Endometrial microvascular endothelial cells (primary cell): ENCODE measurements around the gene BACH2. TPM values are rescaled to one million over a fixed set of nuclear protein-coding genes. Genes with fewer than 3 reads are reported as not detected.
"Not testable (repeated sequence)": the region's sequence is repeated elsewhere in the genome, so short reads cannot be mapped to it uniquely, and the experiment has no call there.

ENCODE experiments used
- in situ Hi-C: cut with HindIII; loops from 2 replicates; pipeline ENCODE4 v1.10.0; 2017; ENCODE audit warnings: low sequenced_read_pairs, low pct_unique_long_range_greater_than_20kb; ENCODE audit errors: inconsistent ontology term
- total RNA-seq: library from RNA; depleted of rRNA; stranded (reverse); fragments of >200 nt; gene quantifications from one replicate; pipeline ENCODE4 v1.2.3, GENCODE V29; 2015; ENCODE audit errors: inconsistent ontology term

BACH2 gene
- total RNA-seq, 1 donor from 2014 or later, result 1.6 TPM

DNA sequence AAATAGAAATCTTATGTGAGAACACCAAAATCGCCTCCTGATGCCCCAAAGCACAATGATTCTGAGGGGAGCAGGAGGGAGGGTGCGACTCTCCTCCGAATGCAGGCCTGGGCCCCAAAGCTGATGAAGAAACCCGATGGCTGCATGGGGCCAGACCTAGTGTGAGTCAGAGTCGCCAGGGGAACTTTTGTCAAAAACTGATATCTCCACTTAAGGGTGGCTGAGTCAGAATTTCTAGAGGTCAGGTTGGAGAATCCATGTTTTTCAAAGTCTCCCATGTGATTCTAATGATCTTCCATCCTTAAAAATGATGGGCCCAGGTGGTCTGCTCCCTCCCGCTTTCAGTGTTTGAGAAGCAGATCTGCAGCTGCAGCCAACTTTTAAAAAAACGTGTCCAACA is 172.8 kb downstream of the BACH2 start:
- in situ Hi-C loops, result no loop called here

DNA sequence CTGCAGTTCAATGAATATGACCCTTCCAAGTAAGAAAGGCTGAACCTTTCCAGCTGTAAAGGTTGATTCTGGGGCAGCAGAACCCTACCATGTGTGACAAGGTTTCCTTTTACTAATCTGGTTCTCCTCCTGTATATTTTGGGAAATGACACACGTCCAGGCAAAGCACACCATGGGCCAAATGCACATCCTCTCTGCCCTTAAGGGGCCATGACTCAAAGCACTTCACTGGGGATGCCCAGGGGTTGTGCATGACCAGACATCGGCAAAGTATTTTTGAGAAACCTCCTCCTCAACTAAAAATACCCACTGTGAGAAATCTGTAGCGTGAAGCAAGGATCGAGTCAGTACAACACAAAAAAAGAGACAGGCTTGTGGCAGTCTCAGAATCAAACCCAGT is 174.7 kb downstream of the BACH2 start:
- in situ Hi-C loops, result no loop called here

DNA sequence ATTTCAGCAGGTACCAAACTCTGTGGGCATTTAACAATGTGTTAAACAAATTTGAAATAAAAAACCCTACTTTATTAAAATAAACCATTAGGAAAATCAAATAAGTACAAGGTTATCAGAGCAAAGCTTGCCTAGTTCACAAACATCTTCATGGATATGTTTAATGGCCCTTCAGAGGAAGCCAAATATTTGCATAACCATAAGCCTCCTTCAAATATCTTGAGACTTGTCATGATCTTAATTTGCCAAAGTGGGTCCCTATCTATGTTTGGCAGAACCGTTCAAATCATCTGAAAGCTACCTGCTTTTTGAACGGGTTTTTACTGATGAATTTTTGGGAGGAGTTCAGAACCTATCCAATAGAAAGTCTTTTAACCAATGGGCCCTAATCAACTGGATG is 176.3 kb downstream of the BACH2 start:
- in situ Hi-C loops, result no loop called here

DNA sequence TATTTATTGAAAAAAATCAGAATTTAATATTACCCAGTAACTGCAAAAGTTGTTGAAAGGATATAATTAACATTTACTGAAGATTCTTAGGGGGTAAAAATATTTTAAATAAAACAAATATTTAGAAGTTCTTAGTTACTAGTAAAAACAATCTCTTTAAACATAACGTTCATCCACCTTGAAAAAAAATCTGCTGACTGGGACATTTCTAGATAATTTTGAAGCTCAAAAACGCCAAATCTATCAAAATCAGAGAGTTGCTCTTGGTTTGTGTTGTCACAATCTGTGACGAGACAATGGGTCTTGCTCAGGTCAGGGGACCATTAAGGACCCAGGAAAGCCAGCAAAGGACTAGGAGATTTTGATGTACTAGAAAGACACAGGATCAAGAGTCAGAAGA is 177.0 kb downstream of the BACH2 start:
- in situ Hi-C loops, result no loop called here

DNA sequence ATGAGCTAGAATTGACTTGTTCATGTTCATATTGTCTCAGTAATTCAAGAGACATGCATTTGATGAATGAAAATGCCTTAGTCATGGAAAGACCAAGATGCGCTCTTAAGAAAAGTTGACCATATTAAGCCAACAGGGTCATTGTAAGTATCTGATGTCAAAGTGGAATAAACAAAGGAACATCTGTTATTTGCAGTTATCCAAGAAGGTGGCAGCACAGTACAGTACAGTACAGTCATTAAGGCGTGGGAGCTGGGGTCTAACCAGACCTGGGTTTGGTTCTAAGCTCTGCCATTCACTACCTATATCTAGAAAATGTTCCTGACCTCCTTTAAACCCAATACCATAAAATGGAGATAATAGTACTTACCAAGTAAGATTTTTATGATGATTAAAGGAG is 178.1 kb downstream of the BACH2 start:
- in situ Hi-C loops, result no loop called here

DNA sequence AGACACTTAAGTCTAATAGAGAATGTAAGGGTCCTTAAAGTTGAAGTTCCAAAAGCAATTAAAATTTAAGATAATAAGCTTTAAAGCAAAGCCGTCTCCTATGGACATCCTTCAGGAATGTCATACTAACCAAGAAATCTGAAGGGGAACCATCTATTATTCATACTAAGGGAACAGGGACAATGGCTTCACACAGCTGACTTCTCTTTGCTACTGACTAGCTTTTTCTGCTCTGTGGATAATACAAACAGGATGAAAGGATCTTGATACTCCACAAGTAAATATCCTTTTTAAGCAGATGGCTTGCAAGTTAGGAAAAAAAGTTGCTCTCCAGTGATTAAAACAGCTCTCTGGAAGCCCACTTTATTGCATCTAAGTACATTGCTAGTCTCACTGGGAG is 178.6 kb downstream of the BACH2 start:
- in situ Hi-C loops, result no loop called here

DNA sequence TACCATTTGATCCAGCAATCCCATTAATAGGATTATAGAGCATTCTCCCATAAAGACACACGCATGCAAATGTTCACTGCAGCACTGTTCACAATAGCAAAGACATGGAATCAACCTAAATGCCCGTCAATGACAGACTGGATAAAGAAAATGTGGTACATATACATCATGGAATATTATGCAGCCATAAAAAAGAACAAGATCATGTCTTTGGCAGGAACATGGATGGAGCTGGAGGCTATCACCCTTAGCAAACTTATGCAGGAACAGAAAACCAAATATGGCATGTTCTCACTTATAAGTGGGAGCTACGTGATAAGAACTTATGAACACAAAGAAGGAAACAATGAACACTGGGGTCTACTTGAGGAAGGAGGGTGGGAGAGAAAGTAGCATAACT is 180.5 kb downstream of the BACH2 start:
- in situ Hi-C loops, result not testable (repeated sequence)

DNA sequence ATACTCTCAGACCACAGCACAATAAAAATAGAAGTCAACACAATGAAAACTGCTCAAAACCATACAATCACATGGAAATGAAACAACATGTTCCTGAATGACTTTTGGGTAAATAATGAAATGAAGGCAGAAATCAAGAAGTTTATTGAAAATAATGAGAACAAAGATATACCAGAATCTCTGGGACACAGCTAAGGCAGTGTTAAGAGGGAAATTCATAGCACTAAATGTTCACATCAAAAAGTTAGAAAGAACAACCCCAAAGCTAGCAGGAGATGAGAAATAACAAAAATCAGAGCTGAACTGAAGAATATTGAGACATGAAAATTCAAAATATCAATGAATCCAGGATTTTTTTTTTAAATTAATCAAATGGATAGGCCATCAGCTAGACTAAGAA is 183.3 kb downstream of the BACH2 start:
- in situ Hi-C loops, result no loop called here

DNA sequence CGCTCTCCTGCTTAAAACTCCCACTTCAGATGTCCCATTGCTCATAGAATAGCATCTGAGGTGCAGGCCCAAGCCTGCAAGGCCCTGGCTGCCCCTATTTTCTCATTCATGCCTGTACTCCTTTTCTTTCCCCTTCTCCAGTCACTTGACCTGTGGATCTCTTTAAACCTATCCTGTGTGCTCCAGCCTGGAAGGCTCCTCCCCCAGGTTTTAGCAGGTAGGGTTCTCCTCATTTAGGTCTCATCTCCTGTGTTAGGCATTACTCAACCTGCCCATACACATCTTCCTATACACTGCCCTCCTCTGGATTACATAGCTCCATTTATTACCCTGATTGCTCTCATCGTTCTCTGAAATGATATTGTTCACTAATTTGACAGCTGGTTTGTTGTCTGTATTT is 185.3 kb downstream of the BACH2 start:
- in situ Hi-C loops, result no loop called here

DNA sequence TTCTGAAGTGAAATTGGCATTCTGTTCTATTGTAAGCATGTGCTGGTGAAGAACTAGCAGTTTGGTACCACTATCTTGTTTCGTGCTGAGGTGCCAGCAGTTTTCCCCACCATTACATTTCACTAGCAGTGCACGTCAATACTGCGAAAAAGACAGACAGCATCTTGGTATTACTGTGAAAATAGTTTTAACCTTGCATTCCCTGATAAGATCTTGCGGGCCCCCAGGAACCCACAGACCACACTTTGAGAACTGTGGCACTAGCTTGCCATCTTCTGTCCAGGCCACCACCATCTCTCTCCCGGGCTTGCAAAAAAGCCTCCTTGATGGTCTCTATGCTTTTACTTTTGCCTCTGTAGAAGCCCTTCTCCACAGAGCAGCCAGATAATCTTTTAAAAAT is 185.7 kb downstream of the BACH2 start:
- in situ Hi-C loops, result no loop called here

DNA sequence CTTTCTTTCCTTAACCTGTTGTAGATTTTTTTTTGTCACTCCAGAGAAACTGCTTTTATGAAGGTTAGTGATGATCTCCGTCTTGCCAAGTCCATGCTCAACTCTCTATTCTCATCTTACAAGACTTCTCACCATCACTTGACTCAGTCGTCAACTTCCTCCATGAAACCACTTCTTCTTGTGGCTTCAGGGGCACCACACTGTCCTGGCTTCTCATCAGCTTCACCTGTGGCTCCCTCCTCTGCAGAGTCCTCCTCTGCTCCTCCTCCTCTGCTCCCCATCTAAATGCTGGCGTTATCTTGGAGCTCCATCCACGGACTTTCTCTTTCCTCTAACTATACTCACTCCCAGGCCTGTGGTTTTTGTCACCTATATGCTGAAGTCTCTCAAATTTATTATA is 187.5 kb downstream of the BACH2 start:
- in situ Hi-C loops, result no loop called here

DNA sequence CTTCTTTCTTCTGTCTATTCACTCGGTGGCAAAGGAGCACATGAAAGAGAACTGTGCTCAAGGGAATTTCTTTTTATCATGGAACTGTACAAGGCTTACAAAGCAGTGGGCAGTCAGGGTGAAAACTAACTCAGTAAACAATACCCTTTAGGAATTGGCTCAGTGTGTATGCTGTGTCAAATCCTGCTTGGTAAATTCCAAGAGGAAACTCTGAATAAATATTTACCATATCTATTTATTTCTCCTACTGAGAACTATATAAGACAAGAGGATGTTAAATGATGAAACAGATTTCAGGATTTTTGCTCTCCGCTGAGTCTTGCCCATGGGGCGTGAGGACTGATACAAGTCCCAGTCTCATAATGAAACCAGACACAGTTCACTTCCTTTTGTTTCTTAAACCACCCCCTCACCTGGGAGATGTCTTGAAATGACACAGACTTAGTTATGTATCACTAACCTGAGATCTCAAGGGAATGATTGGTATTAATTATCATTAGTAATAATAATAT is 188.8 kb downstream of the BACH2 start:
- in situ Hi-C loops, result no loop called here

DNA sequence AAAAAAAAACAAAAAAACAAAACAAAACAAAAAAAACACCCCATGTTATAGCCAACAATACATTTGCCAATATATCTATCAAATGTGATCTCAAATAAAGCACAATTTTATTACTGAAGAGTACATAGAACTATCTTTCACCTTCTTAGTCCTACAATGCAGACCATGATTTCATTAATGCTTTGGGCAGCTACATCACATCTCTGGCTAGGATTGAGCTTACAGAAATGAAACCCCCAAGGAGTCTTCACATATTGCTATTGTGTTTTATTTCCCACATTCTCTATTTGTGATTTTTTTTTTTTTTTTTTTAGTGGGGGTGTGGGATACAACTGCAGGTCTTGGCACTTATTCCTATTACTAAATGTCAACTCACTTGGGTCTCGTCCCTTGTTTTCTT is 189.3 kb downstream of the BACH2 start:
- in situ Hi-C loops, result no loop called here

DNA sequence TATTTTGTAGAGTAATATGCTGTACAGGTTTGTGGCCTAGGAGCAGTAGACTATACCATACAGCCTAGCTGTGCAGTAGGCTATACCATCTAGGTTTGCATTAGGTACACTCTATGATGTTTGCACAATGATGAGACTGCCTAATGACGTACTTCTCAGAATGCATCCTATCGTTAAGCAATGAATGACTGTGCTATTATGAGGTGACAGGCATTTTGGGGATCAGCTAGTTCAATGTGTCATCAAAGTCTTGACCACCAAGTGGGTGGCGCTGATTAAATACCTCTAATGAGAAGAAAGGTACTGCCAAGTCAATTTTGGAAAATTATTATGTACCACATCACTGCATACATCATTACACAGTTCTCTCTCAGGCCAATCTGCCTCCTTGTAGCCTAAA is 190.2 kb downstream of the BACH2 start:
- in situ Hi-C loops, result no loop called here

DNA sequence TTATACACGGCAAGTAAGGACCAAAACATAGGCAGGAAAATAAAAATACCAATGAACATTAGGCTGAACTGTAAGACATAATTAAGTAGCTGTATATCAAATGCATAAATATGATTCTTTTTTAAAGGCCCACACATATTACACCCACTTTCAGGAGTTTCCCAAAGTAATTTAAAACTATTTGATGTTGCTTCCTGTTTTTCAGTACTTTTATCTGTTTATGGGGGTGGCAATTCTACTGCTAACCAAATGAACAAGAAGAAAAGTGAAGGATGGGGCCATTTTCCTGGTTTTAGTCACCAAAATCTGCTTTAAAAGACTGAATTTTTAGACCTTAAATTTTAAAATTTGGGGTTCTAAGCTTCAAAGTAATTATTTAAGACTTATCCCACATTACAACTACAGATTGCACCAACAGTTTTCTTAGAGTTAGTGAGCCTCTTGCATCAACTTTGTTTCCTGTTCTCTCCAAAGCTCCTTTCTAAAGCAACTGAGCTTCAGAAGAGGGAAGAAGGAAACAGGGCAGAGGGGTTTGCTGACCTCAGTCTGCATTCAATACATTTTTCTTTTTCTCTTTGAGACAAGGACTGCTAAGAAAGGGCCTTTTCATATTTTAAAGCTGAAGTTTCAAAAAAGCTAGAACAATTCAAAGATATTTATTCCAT is 191.0 kb downstream of the BACH2 start:
- in situ Hi-C loops, result no loop called here

DNA sequence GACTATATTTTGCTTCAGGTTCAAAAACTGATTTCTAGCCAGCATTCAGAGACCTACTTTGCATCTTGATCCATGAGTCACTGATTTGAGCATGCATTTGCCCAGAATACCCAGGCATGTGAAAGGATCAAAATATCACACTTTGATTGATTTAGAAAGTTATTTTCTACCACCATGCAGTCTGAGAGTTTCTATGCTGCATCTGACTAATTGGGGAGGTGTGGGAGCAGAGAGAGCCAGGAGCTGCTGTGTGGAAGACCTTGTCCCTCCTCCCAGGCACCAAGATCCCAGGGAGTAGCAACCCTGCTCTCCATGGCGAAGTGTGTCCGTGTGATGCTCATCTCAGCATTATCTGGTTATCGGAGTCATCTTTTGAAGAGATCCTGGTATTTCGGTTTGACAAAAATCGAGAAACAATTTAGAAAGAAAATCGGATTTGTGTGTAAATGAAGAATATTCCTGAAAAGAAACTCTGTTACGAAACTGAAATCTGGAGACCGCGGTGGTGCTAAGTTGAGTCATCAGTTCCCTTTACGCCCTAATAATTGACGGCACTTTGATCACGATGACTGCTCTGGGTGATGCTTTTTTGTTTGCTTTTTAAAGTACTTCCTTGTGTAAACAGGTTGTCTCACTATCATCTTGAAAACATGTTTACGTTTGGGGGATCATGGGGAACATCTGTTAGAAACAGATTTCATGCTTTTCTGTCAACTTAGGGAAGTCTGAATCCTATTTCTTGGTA is 193.4 kb downstream of the BACH2 start:
- in situ Hi-C loops, result no loop called here

DNA sequence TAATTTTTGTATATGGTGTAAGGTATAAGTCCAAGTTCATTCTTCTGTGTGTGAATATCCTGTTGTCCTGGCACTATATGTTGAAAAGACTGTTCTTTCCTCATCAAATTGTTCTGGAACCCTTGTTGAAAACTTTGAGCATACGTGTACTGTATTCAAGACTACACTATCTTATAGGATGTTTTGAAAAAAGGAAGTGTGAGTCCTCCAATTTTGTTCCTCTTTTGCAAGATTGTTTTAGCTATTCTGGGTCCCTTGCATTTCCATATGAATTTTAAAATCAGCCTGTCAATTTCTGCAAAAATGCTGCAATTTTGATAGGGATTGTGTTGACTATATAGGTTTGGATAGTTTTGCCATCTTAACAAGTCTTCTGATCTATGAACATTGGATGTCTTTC is 195.2 kb downstream of the BACH2 start:
- in situ Hi-C loops, result no loop called here

DNA sequence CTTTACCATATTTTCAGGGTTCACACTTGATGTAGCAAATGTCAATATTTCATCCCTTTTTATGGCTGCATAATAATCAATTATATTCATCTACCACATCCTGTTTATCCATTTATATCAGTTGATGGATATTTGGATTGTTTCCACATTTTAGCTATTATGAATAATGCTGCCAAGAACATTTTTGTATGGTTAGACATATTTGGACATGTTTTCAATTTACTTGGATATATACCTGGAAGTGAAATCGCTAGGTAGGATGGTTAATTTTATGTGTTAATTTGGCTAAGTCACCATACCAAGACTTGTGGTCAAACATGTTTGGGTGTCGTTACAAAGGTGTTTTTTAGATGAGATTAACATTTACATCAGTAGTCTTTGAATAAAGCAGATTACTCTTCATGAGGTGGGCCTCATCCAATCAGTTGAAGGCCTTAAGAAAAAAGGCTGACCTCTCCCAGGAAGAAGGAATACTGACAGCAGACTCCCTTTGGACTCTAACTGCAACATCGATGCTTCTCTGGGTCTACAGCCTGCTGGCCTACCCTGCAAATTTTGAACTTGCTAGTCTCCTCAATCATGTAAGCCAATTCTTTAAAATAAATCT is 196.5 kb downstream of the BACH2 start:
- in situ Hi-C loops, result no loop called here

DNA sequence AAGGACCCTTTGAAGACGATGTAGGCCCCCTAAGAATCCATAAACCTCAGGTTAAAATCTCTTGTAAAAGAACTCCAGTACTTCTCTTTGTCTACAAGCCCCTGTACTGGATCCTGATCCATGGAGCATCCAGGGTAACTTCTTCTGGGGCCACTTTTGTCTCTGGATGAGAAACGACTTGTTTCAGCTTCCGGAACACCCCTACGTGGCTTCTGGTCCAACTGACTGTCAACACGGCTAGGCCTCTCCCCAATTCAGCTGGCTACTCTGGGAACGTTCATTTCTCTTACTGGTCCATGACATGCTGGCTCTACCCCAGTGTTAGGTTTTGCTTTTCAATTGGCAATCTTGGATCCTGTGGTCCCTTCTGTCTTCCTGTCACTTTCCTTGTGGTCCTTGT is 198.0 kb downstream of the BACH2 start:
- in situ Hi-C loops, result no loop called here

DNA sequence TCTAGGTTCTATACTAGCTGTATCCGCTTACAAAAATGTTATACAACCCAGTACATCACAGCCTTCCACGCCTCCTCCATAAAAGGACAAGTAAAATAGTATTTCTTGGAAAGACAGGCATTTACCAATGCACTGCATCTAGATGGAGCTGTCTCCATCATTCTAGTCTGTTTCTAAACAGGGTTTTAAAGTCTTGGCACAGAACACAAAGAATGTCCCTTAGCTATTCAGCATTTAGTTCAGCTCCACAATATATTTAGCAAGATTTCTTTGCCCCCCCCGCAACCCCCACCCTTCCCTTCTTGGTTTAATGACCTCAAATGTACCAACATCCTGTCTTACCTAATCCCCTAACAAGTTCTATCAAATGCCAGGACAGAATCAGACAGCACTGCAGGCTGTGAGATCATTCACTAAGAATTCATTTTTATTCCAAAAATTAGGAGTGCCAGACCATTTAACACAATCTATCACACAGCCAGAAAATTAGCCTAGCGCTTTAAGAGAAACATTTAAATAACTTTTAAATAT is 198.6 kb downstream of the BACH2 start:
- in situ Hi-C loops, result no loop called here
